ENCODE measurements around the gene ZNF557. TPM values are rescaled to one million over a fixed set of nuclear protein-coding genes. Genes with fewer than 3 reads are reported as not detected.

The ZNF557 gene
- total and polyA plus RNA-seq, 2 donors, result 5.2 to 12.7 TPM

DNA sequence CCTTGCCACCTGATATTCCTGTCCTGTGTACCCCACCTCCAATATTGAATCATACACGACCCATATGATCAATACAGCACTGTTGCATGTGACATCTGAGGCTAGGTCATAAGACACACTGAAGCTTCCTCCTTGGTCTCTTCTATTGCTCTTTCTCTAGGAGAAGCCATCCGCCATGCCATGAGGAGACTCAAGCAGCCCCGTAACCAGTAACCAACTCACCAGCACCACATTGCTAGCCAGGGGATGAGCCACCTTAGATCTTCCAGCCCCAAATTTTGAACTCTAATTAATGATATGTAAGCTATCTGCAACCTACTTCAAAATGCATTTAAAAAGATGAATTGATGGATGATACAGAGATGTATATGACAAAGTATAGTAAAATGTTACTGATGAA, 28.6 kb downstream of the ZNF557 start:
- 97% methylated on average over 3 of the region's 3 CpGs for WGBS
- Histone ChIP-seq H3K27me3 (ENCODE audit: control insufficient read depth in 2 of 2, insufficient read depth in 1 of 2, low read length in 1 of 2) (peaks cover 0 to 3% of the 10 kb centered on the region in 2 donors), H3K36me3 (ENCODE audit: control insufficient read depth in 2 of 2, insufficient read depth in 2 of 2, low read length in 1 of 2) (no peaks in the 10 kb centered on the region), H3K4me1 (ENCODE audit: control insufficient read depth in 2 of 2, insufficient read depth in 2 of 2, low read length in 2 of 2) (peaks cover 10 to 19% of the 10 kb centered on the region in 2 donors), H3K4me3 (ENCODE audit: low read length in 2 of 2) (no peak overlapping the region), H3K9me3 (ENCODE audit: control insufficient read depth in 2 of 2, insufficient read depth in 1 of 2, low read length in 1 of 2) (peaks cover 3 to 27% of the 10 kb centered on the region in 2 donors), H3K27ac (ENCODE audit: low read depth in 1 of 2, low read length in 1 of 2) (no peak overlapping the region)
- no peak for DNase-seq (ENCODE audit: low read depth in 6 of 9, low spot score in 9 of 9)

DNA sequence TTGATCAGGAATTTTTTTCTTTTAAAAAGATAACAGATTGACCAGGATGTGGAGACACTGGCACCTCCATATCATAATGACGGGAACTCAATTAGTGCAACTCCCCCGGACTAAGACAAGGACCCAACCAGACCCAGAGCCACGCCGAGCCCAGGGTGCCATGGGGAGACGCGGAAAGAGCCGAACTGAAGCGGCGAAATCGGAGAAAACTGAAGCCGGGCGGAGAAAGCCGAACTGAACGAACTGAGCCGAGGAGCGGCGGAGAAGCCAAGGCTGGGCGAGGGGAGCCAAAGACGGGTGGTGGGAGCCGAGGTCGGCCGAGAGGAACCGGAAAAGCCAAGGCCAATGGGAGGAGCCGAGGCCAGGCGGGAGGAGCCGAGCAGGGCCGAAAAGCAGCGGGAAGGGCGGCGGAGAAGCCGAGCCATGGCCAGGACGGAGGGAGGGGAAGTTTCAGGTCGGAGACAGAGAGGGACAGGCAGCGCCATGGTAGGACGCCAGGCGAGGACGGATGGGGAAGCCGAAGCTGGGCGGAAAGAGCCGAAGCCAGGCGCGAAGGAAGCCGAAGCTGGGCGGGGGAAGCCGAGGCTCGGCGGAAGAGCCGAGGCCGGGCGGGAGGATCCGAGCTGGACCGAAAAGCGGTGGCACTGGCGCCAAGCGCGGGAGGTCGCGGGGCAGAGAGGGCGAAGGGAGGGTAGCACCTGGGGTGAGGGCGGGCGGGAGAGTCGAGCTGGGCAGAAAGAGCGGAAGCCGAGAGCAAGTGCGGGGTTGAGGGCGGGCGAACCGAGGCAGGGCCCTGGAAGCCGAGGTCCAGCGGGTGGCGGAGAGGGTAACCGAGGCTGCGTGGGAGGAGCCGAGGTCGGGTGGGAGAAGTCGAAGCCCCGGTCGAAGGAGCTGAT, 29.4 kb downstream of the ZNF557 start:
- Histone ChIP-seq H3K9me3 (ENCODE audit: control insufficient read depth in 2 of 2, insufficient read depth in 1 of 2, low read length in 1 of 2) (peaks cover 3 to 19% of the 10 kb centered on the region in 2 donors), H3K4me1 (ENCODE audit: control insufficient read depth in 2 of 2, insufficient read depth in 2 of 2, low read length in 2 of 2) (peaks cover 10 to 19% of the 10 kb centered on the region in 2 donors), H3K4me3 (ENCODE audit: low read length in 2 of 2) (peak overlapping the region; percentile 57 to 85), H3K27ac (ENCODE audit: low read depth in 1 of 2, low read length in 1 of 2) (peak overlapping the region; percentile 88 to 98), H3K27me3 (ENCODE audit: control insufficient read depth in 2 of 2, insufficient read depth in 1 of 2, low read length in 1 of 2) (peaks cover 0 to 3% of the 10 kb centered on the region in 2 donors), H3K36me3 (ENCODE audit: control insufficient read depth in 2 of 2, insufficient read depth in 2 of 2, low read length in 1 of 2) (no peaks in the 10 kb centered on the region)
- peak; percentile 72 to 95 (median 89) for DNase-seq (ENCODE audit: low read depth in 6 of 9, low spot score in 9 of 9)
- WGBS, result under 1% methylated on average over 78 of the region's 78 CpGs

- 15% methylated on average over 9 of the region's 9 CpGs for WGBS
- Histone ChIP-seq H3K27me3 (ENCODE audit: control insufficient read depth in 2 of 2, insufficient read depth in 1 of 2, low read length in 1 of 2) (peaks cover 0 to 3% of the 10 kb centered on the region in 2 donors), H3K4me3 (ENCODE audit: low read length in 2 of 2) (peak overlapping the region; percentile 57 to 85), H3K36me3 (ENCODE audit: control insufficient read depth in 2 of 2, insufficient read depth in 2 of 2, low read length in 1 of 2) (no peaks in the 10 kb centered on the region), H3K27ac (ENCODE audit: low read depth in 1 of 2, low read length in 1 of 2) (peak overlapping the region; percentile 88 to 98), H3K4me1 (ENCODE audit: control insufficient read depth in 2 of 2, insufficient read depth in 2 of 2, low read length in 2 of 2) (peaks cover 10 to 19% of the 10 kb centered on the region in 2 donors), H3K9me3 (ENCODE audit: control insufficient read depth in 2 of 2, insufficient read depth in 1 of 2, low read length in 1 of 2) (peaks cover 3 to 15% of the 10 kb centered on the region in 2 donors)
- DNase-seq (ENCODE audit: low read depth in 6 of 9, low spot score in 9 of 9), result peak in 1 of 9 donors; percentile 50
Measured at GRCh38 chr19:7099597-7099921, 30.1 kb downstream of the ZNF557 start.

DNA sequence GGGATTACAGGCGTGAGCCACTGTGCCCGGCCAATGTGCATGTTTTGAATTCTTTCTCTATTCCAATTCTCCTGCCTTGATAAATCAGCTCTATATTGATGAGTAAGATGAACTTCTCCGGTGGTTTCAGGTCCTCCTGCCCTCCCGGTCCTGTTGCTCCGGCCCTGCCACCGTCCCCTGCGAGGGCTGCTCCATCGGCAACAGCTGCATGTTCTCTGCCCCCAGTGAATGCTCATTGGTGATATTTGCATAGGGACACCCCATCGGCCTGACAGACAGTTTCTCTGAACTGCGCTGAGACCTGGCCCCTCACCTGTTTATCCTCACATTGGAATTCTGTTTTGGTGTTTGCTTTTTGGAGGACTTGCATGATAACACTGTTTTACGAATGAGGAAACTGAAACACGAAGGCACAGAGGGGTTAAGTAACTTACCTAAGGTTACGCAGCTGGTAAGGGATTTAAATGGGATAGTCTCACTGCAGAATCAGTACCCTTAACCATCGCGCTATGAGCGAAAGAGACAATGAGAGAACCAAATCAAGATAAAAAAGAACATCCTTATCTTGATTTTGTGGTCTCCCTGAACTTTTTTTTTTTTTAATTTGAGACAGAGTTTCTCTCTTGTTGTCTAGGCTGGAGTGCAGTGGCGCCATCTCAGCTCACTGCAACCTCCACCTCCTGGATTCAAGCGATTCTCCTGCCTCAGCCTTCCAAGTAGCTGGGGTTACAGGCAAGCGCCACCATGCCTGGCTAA, 32.2 kb downstream of the ZNF557 start:
- peaks cover 10 to 19% of the 10 kb centered on the region in 2 donors for H3K4me1 ChIP-seq (ENCODE audit: control insufficient read depth in 2 of 2, insufficient read depth in 2 of 2, low read length in 2 of 2)
- no peak overlapping the region for H3K27ac ChIP-seq (ENCODE audit: low read depth in 1 of 2, low read length in 1 of 2)
- no peak overlapping the region for H3K4me3 ChIP-seq (ENCODE audit: low read length in 2 of 2)
- peaks cover 1 to 2% of the 10 kb centered on the region in 2 donors for H3K9me3 ChIP-seq (ENCODE audit: control insufficient read depth in 2 of 2, insufficient read depth in 1 of 2, low read length in 1 of 2)
- H3K36me3 ChIP-seq (ENCODE audit: control insufficient read depth in 2 of 2, insufficient read depth in 2 of 2, low read length in 1 of 2), result no peaks in the 10 kb centered on the region
- peak in 2 of 9 donors; percentile 23 to 56 for DNase-seq (ENCODE audit: low read depth in 6 of 9, low spot score in 9 of 9)
- WGBS, result 65% methylated on average over 19 of the region's 19 CpGs
- peaks cover 0 to 3% of the 10 kb centered on the region in 2 donors for H3K27me3 ChIP-seq (ENCODE audit: control insufficient read depth in 2 of 2, insufficient read depth in 1 of 2, low read length in 1 of 2)

DNA sequence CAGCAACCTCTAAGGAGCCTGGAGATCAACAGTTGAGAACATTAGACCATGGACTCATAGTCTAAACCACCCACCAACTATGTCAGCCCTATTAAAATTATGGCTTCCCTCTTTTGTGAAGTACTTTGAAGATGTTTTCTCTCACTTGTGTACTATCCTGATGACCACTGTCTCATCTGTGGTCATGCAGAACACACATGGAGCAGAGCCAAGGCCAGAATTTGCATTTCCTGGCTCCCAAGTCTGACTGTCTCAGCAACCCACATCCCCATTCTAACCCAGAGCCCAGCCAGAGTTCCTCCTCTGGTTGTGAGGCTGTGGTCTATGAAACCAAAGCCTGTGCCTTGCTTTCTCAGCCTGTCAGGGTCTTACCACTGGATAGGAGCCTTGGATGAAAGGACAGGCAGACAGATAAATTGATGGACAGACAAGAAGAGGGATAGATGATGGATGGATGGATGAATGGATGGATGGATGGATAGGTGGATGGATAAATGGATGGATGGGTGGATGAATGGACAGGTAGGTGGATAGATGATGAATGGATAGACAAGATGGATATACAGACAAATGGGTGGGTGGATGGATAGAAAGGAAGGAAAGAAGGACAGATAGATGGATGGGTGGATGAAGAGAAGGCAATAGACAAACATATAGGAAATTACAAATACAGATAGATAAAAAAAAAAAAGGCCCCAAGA, 35.4 kb downstream of the ZNF557 start:
- DNase-seq (ENCODE audit: low read depth in 6 of 9, low spot score in 9 of 9), result no peak
- no peaks in the 10 kb centered on the region for H3K36me3 ChIP-seq (ENCODE audit: control insufficient read depth in 2 of 2, insufficient read depth in 2 of 2, low read length in 1 of 2)
- peaks cover 5 to 10% of the 10 kb centered on the region in 2 donors for H3K4me1 ChIP-seq (ENCODE audit: control insufficient read depth in 2 of 2, insufficient read depth in 2 of 2, low read length in 2 of 2)
- no peak overlapping the region for H3K27ac ChIP-seq (ENCODE audit: low read depth in 1 of 2, low read length in 1 of 2)
- peaks cover 0 to 3% of the 10 kb centered on the region in 2 donors for H3K27me3 ChIP-seq (ENCODE audit: control insufficient read depth in 2 of 2, insufficient read depth in 1 of 2, low read length in 1 of 2)
- H3K9me3 ChIP-seq (ENCODE audit: control insufficient read depth in 2 of 2, insufficient read depth in 1 of 2, low read length in 1 of 2), result peaks cover 1 to 4% of the 10 kb centered on the region in 2 donors
- no peak overlapping the region for H3K4me3 ChIP-seq (ENCODE audit: low read length in 2 of 2)

- H3K4me3 ChIP-seq (ENCODE audit: low read length in 2 of 2), result no peak overlapping the region
- no peak overlapping the region for H3K27ac ChIP-seq (ENCODE audit: low read depth in 1 of 2, low read length in 1 of 2)
- H3K4me1 ChIP-seq (ENCODE audit: control insufficient read depth in 2 of 2, insufficient read depth in 2 of 2, low read length in 2 of 2), result peaks cover 0 to 3% of the 10 kb centered on the region in 2 donors
- H3K27me3 ChIP-seq (ENCODE audit: control insufficient read depth in 2 of 2, insufficient read depth in 1 of 2, low read length in 1 of 2), result no peaks in the 10 kb centered on the region
- H3K36me3 ChIP-seq (ENCODE audit: control insufficient read depth in 2 of 2, insufficient read depth in 2 of 2, low read length in 1 of 2), result no peaks in the 10 kb centered on the region
- peaks cover 0 to 4% of the 10 kb centered on the region in 2 donors for H3K9me3 ChIP-seq (ENCODE audit: control insufficient read depth in 2 of 2, insufficient read depth in 1 of 2, low read length in 1 of 2)
- 89% methylated on average over 10 of the region's 10 CpGs for WGBS
- DNase-seq (ENCODE audit: low read depth in 6 of 9, low spot score in 9 of 9), result no peak
Measured at GRCh38 chr19:7106711-7107657, 37.5 kb downstream of the ZNF557 start.

DNA sequence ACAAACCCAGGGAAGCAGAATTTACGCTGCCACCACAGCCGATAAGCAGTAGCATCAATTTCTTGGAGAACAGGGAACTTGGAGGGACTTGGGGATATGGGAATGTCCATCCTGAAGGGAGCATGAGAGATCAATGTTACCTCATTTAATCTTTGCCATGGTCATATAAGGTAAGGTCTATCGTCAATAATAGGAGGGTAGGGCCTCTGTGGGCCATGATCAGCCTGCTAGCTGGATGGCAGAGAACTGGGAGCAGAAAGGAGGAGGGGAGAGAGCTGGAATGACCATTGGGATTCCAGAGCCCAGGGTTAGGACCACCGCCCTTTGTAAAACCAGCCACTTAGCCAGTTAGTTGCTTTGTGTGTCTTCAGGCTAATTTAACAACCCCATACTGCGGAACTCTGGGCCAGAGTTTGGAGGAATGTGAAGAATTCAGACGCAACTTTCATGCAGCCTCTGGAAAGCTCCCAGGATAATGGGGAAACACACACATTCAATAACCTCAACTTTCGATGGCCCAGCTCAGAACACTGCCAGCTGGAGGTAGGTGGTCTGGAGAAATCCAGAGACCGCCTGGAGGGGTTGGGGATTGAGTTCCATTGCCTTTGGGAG, 40.3 kb downstream of the ZNF557 start:
- Histone ChIP-seq H3K9me3 (ENCODE audit: control insufficient read depth in 2 of 2, insufficient read depth in 1 of 2, low read length in 1 of 2) (peaks cover 0 to 8% of the 10 kb centered on the region in 2 donors), H3K27ac (ENCODE audit: low read depth in 1 of 2, low read length in 1 of 2) (no peak overlapping the region), H3K36me3 (ENCODE audit: control insufficient read depth in 2 of 2, insufficient read depth in 2 of 2, low read length in 1 of 2) (no peaks in the 10 kb centered on the region), H3K27me3 (ENCODE audit: control insufficient read depth in 2 of 2, insufficient read depth in 1 of 2, low read length in 1 of 2) (no peaks in the 10 kb centered on the region), H3K4me1 (ENCODE audit: control insufficient read depth in 2 of 2, insufficient read depth in 2 of 2, low read length in 2 of 2) (no peaks in the 10 kb centered on the region), H3K4me3 (ENCODE audit: low read length in 2 of 2) (no peak overlapping the region)
- no peak for DNase-seq (ENCODE audit: low read depth in 6 of 9, low spot score in 9 of 9)
- WGBS, result 79% methylated on average over 8 of the region's 8 CpGs

DNA sequence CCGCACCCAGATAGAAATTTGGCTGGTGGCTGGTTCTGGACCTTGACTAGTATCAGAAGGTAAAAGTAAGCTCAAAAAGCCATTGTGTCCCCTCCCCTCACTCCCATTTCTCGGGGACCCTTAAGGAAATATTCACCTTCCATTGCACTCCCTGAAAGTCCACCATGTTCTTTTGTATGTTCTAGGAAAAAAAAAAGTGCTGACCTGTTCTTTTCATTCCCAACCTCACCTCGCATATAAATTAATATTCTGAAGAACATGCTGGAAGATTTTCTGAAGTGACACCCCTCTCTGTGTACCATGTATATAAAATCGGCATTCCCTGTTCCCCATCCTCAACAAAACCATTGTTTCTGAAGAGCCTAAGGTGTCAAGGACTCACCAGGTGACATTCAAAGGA, 43.2 kb downstream of the ZNF557 start:
- no peak overlapping the region for H3K4me3 ChIP-seq (ENCODE audit: low read length in 2 of 2)
- DNase-seq (ENCODE audit: low read depth in 6 of 9, low spot score in 9 of 9), result no peak
- H3K9me3 ChIP-seq (ENCODE audit: control insufficient read depth in 2 of 2, insufficient read depth in 1 of 2, low read length in 1 of 2), result peaks cover 0 to 8% of the 10 kb centered on the region in 2 donors
- no peaks in the 10 kb centered on the region for H3K27me3 ChIP-seq (ENCODE audit: control insufficient read depth in 2 of 2, insufficient read depth in 1 of 2, low read length in 1 of 2)
- no peak overlapping the region for H3K27ac ChIP-seq (ENCODE audit: low read depth in 1 of 2, low read length in 1 of 2)
- H3K4me1 ChIP-seq (ENCODE audit: control insufficient read depth in 2 of 2, insufficient read depth in 2 of 2, low read length in 2 of 2), result peaks cover 0 to 5% of the 10 kb centered on the region in 2 donors
- H3K36me3 ChIP-seq (ENCODE audit: control insufficient read depth in 2 of 2, insufficient read depth in 2 of 2, low read length in 1 of 2), result peaks cover 3% of the 10 kb centered on the region in 2 donors
- 94% methylated on average over 4 of the region's 4 CpGs for WGBS

Data from thymus (tissue), 11 donors.